ENCODE measurements around the gene UBP1.

DNA sequence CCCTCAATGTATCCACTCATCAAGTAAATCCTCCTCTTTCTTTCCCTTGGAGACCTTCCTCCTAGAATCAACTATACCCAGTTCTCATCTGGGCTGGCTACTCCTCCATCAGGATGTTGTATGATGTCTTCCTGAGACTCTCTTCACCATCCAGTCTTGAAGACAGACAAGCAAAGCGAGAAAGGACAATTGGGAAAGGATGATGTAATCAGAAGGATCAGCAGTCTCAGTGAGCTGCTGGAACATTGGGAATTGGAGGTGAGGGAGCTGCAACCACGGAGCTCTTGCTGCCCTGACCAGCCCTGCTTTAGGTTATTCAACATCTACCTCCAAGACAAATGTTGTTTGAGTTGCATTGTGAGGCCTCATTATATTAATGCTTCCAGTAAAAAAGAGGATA, 48.0 kb upstream of the UBP1 start:
- TF ChIP-seq POLR2A (IDR thresholded peaks at IDR 0.05) (no peak), CTCF (IDR thresholded peaks at IDR 0.05) (no peak)
